ENCODE measurements around the gene ZFP57.
"Not testable (repeated sequence)": the region's sequence is repeated elsewhere in the genome, so short reads cannot be mapped to it uniquely, and the experiment has no call there.

Gene ZFP57

DNA sequence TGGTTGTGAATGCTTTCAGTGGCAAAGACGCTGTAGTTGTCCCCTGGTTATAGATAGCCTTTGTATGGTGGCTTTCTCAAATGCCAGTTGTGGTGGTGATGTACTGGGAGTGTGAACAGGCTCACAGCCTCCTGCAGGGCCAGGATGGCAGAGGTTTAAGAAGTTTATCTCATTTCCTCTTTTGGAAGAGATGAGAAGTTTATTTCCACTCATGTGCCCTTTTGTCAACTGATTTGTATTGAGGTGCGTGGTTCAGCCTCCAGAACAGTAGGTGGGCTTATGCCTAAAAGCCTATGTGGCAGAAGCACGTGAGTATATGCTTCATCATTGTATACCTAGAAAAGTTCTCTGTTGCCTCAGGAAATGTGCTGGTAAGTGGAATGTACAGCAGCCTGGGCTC is 13.7 kb upstream of the ZFP57 start:
- no peak for DNase-seq

DNA sequence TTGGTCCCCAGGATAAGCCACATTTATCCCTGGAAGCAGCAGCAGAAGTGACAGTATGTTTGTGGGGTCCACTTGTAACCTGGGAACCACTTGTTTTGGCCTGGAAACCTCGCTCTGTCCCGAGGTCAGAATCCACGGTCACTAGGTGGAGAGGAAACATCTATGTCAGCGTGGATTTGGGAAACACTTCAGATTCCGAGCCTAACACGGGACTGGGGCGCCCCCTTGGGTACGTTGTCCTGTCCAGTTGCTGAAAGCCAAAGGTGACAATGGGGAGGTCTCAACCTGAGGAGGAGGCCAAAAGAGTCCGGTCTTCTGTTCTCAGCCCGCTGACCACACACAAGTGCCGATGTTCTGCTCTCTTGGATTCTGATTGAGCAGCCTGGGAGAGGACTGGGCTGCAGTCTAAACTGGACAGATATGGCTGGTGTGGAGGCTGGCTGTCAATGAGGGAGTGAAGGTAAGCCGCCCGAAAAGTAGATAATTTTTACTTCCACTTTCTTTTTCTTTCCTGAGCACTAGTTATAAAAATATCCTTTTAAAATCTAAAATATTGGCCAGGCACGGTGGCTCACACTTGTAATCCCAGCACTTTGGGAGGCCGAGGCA is 4.9 kb upstream of the ZFP57 start:
- no peak for DNase-seq

DNA sequence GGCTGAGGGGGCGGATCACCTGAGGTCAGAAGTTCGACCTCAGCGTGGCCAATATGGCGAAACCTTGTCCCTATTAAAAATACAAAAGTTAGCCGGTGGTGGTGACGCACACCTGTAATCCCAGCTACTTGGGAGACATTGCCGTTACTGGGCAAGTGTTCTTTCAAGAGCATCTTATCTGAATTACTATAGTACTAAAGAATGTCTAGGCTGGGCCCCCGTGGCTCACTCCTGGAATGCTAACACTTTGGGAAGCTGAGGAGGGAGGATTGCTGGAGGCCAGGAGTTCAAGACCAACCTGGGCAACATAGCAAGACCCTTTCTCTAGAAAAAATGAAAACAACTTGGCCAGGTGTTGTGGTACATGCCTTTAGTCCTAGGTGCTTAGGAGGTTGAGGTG is 859 bp upstream of the ZFP57 start:
- DNase-seq = no peak

DNA sequence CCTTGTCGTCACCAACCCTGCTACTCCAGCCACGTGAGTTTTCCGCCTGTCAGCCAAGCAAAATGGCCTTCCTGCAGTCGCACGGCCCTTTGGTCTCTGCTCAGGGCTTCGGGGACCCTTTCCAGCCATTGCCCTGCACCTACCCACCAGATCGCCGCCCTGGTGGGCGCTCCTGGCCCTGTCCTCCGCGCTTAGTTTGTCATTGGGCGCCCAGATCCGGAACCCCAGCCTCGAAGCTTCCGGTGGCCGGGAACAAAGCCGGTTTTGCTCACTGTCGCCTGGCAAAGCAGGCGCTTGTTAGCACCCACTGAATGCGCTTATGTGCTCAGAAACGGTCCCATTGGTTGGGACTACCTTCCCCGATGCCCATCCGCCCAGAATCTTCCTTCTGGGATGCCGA is 536 bp downstream of the ZFP57 start:
- no peak for DNase-seq

DNA sequence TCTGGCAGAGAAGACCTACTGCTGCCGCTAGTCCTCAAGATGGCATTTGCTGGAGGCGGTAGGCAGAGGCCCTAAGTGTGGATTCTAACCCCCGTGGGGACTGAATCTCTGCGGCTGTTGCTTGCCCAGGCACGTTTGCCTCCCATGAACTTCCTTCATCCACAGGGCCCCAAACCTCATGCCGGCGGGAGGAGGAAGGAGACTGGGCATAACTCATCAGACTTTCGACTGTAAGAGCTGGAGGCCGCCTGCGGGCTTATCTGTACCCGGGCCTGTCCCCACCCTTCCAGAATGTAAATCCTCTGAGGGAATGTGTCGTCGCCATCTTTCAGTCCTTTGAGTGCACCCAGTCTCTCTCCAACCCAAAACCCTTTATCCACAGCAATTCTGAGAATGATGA is 990 bp downstream of the ZFP57 start:
- DNase-seq = no peak

DNA sequence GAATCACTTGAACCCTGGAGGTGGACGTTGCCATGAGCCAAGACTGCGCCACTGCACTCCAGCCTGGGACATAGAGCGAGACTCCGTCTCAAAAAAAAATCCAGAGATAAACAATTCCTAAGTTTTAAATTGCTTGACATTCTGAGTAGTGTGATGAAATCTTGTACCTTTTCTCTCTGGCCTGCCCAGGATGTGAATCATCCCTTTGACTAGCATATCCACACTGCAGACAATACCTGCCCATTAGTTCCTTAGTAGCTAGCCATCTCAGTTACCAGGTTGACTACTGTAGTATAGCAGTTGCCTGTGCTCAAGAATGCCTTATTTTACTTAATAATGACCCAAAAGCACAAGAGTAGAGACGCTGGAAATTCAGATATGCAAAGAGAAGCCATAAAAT is 2.8 kb downstream of the ZFP57 start:
- DNase-seq = no peak

DNA sequence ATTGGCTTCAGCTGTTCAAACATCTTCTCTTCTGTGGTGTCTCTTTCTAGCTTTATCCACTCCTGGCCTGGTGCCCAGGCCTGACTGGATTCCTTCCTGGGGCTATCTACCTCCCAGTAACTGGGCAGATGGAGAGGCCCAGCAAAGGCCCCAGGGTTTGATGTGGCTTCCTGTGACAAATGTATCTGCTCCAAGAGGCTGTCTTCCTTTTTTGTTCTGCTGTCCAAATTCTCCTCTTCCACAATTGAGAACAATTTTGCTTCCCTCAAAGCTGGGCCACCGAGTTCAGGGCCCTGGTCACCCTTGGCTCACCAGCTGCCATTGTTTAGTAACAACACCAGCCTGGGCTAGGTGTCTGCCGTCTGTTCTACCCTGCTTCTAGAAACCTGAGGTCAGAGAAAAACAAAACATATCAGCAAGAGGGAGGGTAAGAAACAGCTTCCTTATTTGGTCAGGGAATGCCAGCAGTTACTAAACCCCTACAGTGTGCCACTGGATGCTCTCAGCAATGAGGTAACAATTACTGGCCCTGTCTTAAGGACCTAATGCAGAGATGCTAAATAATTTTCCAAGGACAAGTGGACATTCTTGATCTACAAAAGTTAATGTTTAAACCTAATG is 3.9 kb downstream of the ZFP57 start:
- no peak for DNase-seq

DNA sequence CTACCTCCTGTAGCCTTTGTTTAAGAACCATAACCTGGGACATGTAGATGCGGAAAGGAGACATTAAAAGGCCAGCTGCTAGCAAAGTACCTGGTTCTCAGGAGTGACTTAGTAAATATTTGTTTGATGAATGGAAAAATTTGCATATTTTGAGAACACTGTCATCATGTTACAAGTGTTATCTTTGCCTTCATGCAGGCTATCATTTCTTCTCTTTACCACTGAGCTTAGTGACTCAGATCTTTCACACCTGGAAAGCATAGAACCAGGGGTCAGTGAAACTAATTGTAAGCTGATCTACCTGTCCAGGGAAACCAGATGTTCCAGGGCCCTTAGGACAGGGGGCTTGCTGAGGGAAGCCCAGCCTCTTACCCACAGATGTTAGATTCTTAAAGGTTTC is 5.4 kb downstream of the ZFP57 start:
- no peak for DNase-seq

DNA sequence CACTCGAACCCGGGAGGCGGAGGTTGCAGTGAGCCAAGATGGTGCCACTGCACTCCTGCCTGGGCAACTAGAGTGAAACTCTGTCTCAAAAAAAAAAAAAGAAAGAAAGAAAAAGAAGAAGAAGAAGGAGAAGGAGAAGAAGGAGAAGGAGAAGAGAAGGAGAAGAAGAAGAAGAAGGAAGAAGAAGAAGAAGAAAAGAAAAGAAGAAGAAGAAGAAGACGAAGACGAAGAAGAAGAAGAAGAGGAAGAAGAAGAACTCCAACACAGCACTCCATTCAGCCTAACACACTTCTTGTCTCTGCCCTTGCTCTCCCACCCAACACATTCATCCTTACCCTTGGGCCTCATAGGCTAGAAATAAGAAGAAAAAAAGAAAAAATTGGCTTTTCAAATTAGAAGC is 6.9 kb downstream of the ZFP57 start:
- DNase-seq = no peak

DNA sequence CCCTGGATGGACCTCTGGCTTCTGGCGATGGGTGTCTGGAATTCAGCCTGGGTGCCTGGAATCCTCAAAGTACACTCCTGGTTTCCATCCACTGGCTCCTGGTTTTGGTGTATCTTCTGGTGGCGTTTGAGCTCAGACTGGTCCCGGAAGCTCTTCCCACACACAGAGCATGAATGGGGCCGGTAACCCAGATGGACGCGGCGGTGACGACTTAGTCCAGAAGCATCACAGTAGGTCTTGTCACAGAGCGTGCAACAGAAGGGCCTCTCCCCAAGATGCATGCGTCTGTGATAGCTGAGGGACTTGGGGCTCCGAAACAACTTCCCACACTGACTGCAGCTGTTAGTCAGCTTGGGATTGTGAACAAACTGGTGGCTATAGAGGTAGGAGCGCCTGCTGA is 7.8 kb downstream of the ZFP57 start:
- DNase-seq = no peak

DNA sequence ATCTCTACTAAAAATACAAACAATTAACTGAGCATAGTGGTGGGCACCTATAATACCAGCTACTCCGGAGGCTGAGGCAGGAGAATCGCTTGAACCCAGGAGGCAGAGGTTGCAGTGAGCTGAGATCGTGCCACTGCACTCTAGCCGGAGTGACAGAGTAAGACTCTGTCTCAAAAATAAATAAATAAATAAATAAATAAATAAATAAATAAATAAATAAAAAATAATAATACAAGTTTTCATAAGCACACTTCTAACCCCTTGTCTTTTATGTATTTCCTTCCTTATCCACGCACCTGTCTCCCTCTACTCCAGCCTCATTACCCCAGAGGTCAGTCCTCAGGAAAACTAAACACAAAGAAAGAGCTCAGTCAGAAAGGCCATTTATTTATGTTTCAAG is 8.8 kb downstream of the ZFP57 start:
- not testable (repeated sequence) for DNase-seq

DNA sequence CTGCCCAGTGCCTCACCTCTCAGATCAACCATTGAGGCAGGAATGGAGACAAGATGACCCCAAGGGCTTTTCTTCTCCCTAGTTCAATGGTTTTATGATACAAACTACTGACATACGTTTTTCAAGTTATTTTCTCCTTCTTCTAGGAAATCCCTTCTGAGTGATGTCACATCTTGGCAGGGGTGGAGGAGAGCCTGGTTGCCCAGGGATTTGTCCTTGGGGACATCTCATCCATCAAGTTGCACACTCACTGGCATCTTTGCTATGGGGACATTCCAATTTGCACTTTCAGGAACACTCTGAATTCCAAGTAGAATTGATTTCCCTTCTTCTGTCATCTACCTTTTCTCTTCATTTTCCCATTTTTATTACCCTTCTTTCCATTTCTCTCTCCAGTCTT is 9.9 kb downstream of the ZFP57 start:
- no peak for DNase-seq

DNA sequence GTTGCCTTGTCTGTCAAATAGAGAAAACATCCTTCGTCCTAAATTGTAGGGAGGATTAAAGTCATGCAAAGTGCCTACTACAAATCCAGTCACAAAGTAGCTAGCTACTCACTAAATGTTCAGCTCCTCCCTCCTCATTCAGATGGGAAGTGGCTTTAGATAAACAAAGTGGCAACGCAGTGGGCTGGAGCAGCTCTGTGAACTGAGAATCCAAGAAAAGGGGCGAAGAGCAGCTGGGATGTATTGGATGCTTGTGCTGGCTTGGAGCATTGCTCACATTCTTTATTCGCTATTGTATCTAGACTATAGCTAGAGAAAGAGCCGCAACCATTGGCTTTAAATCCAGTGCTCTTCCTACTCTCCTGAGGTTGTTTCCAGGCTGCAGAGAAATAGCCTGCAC is 13.8 kb downstream of the ZFP57 start:
- DNase-seq = no peak

DNA sequence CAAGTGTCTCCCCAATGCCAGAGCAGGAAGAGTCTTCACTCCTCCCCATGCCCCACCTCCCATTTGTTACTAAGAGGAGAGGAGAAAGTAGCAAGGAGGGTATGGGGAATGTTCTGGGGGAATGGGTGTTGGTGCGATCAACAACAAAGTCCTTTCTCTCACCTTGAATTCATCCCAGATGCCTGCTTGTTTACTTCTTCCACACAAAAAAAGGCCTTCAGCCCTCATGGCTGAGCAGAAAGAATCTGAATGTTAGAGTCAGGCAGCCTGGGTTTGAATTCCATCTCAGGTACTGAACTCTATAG is 14.2 kb downstream of the ZFP57 start:
- no peak for DNase-seq

DNA sequence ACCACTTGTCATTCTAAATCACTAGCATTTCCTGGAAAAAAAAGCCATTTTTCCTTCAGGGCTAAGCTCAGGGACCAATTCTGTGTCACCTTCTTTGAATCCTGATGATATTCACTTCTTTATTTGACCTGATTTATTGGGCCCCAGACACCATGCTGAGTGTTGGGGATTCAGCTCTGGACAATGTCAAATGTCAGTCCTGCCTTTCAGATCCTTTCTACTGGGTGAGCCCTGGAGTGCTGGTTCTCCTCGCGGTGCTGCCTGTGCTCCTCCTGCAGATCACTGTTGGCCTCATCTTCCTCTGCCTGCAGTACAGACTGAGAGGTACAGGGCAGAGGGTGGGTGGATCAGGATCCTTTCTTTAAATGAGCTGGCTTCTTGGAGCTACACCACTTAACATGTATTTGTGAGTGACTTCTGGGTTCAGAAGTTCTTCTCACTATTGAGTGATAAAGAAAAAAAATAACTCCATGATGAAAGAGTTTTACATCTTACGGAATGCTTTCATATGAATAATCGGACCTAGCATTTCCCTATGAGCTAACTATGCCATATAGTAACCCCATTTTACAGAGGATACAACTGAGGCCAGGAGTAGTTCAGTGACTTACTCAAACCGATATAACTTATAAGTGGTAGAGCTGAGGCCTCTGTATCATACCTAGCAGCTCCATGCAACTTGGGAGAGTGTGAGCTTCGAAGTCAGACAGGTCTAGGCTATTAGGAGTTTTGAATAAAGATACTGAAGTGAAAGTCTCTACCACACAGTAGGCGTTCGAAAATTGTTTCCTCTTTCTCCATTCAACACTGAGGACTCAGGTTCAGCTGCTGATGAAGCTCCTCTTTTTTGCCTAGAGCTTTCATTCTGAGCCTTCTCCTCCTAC is 14.8 kb downstream of the ZFP57 start:
- no peak for DNase-seq

DNA sequence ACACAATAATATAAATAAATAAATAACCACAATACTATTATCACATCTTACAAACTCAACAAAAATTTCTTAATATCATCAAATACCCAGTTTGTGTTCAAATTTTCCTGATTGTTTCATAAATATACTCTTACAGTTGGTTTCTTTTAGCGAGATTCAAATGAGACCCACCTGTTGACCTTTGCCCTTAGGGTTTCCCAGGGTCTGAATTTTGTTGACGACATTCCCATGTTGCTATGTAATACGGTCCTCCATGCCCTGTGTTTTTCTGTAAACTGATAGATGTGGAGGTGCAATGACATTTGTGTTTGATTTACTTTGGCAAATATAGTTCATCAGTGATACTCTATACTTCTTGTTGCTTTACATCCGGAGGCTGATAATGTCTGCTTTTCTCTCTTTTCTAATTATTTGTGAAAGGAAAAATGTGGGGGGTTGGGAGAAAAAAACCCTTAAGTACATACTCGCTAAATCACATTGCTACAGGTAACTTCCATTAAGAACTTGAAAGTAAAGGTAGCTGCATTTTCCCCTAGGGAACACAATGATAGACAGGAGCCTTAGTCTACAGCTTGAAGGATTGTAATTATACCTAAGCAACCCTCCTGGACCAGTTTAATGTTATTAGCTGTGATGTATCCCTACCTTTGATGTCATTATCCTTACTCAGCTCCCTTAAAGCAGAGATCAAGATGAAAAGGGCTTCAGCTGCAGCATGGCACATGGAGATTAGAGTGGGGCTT is 17.5 kb downstream of the ZFP57 start:
- DNase-seq = no peak

DNA sequence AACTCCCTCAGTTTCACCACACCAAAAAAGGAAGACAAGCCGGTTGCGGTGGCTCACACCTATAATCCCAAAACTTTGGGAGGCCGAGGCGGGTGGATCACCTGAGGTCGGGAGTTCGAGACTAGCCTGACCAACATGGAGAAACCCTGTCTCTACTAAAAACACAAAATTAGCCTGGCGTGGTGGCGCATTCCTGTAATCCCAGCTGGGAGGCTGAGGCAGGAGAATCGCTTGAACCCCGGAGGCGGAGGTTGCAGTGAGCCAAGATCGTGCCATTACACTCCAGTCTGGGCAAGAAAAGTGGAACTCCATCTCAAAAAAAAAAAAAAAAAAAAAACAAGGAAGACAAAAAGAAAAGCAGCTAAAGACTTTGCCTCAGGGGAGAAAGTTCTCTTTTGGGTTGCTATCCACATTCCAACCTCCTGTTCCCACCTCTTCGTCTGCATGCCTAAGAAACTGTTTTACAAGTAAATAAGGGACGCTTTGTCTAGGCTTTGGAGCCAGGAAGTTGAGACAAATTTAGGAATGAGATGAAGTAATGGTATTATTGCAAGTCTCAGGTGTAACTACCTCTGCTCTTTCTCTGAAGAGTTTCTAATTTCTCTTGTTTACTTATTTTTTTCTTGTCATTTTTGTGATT is 19.3 kb downstream of the ZFP57 start:
- DNase-seq = not testable (repeated sequence)

DNA sequence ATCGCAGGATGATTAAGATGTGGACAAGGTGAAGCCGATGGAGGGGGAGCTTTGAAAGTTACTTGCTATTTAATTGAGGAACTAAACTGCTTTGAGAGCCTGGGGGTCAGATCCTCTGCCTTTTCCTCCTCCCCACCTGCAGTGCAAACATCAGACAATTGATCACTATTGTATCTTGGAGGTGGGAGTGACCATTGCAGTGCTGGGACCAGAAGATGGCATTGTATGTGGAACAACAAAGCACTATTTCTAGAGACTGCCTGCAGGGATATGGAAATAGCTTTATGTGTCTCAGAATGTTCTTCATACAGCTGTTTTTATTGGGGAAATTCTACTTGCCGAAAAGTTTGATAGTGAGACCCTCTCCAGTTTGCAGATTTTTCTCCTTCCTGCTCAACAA is 19.9 kb downstream of the ZFP57 start:
- DNase-seq = no peak

DNA sequence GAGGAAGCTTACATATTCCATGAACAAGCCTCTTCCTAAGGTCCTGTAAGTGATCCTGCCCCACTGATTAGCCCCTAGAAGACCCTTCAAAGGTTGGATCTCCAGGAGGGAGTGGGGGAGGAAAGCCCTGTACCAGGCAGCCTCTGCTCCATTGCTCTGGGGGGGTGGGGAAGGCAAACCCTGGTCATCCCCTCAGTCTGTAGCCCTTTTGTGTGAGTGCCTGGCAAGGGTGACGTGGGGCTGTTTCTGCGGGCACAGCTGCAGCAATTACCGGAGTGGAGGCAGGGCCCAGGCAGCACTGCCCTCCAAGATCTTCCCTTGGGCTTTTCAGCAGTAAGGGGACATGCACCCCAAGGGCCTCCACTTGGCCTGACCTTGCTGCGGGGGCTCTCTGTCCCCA is 24.2 kb downstream of the ZFP57 start, which contains the start of gene MOG:
Gene MOG (plus strand): TSS at position 295 of the 400 bp plus-strand sequence. CDS start 118 bp downstream, outside the sequence.
- DNase-seq = no peak

DNA sequence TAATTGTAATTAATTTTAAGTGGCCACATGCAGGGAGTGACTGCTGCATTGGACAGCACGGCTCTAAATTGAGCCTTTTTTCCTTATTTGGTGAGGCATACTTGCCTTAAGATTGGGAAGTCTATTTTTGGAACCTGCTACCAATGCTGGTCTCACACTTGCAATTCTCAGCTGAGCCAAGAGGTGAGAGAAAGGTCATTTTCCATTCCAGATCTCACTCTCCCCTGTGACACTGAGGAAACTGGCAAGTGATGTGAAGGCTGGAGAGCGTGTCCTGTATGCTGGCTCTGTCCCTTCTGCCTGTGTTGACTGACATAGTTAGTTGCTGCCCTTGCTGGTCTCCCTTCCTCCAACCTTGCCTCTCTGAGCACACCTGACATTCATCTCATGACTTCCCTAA is 24.8 kb downstream of the ZFP57 start:
- DNase-seq = no peak

DNA sequence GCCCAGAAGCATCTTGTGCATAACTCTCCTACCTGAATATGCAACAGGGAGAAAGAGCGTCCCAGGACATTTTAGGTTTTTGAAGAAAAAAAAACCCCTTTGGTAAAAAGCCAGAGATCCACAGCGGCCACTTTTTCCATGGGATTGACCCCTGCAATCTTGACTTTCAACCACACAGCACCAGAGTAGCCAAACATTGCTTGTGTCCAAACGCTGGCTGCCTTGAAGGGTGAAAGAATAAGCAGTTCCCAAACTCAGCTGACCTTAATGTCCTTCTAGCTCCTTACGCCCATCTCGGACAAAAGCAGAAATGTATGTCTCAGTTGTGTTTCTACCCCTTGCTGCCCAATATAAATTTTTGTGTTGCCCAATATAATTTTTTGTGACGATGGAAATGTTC is 25.3 kb downstream of the ZFP57 start:
- no peak for DNase-seq

DNA sequence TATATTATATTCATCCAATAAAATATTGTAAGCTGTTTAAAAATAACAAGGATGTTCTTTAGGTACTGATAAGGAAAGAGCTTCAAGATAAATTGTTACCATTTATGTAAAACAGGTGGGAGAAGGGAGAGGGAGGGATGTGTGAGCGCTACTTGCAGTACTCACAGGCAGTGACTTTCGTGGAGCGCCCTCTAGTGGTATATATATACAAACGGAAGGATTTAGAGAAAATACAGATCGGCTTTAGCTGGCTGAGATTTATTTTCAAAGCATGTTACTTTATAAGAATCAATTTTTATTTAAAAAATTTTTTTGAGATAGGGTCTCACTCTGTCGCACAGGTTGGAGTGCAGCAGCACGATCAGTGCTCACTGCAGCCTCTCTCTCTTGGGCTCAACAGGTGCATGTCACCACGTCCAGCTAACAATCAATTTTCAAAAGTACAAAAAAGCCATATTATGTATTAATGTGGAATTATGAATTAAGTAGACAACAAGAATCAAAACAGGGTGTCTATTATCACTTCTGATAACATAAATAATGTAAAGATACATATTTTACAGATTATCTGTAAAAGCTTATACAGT is 27.4 kb downstream of the ZFP57 start:
- DNase-seq = peak; percentile 82

DNA sequence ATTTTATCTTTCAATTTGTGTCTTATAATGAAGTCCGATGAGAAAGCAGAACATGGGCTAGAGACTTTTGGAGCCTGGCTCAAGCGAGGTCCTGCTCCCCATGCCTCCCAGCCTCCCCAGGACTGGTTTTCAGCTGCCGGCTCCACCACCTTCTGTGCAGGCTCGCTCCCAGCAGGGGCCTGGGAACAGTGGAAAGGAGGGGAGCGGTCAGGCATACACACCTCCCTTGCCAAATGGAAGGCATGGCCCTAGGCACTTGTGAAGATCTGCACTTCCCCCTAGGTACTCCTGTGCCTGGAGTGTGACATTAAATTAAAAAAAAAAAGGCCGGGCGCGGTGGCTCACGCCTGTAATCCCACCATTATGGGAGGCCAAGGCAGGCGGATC is 28.8 kb downstream of the ZFP57 start:
- DNase-seq = no peak
